Hepatocyte (in vitro differentiated cells): ENCODE results near the gene SPINK1.

ENCODE experiments used
- EZH2phosphoT487 ChIP-seq: fragments of 200-600 bp; sonication (generic); IDR thresholded peaks from one replicate; pipeline ENCODE4 v1.6.1; 2018; ENCODE audit warnings: antibody characterized with exemption, mild to moderate bottlenecking, low read depth, moderate library complexity; ENCODE audit not compliant: unreplicated experiment, severe bottlenecking
- TF ChIP-seq, protein P1 (sequence below): fragments of 200-600 bp; sonication (generic); IDR thresholded peaks from 2 replicates; pipeline ENCODE4 v1.5.1; 2016; ENCODE audit warnings: antibody characterized with exemption, mild to moderate bottlenecking; ENCODE audit not compliant: poor library complexity

GRCh38 chr5:147779694-147780093 is 51.8 kb downstream of the SPINK1 start:
- TF ChIP-seq, protein P1, sequence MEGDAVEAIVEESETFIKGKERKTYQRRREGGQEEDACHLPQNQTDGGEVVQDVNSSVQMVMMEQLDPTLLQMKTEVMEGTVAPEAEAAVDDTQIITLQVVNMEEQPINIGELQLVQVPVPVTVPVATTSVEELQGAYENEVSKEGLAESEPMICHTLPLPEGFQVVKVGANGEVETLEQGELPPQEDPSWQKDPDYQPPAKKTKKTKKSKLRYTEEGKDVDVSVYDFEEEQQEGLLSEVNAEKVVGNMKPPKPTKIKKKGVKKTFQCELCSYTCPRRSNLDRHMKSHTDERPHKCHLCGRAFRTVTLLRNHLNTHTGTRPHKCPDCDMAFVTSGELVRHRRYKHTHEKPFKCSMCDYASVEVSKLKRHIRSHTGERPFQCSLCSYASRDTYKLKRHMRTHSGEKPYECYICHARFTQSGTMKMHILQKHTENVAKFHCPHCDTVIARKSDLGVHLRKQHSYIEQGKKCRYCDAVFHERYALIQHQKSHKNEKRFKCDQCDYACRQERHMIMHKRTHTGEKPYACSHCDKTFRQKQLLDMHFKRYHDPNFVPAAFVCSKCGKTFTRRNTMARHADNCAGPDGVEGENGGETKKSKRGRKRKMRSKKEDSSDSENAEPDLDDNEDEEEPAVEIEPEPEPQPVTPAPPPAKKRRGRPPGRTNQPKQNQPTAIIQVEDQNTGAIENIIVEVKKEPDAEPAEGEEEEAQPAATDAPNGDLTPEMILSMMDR = no peak
- TF ChIP-seq EZH2phosphoT487 = no peak
